SK-N-MC (cell line): ENCODE results near the gene RECQL.

Experiments
- DNase-seq: peaks from one replicate; pipeline ENCODE4 v3.0.0-alpha.2; 2011; ENCODE audit warnings: low read depth, low spot score
- H3K27ac ChIP-seq: fragments of 200-600 bp; sonication (generic); 2 replicates; pipeline ENCODE4 v1.5.1; 2016; ENCODE audit warnings: mixed run types
- H3K36me3 ChIP-seq: fragments of 200-600 bp; sonication (generic); 2 replicates; pipeline ENCODE4 v1.6.1; 2017; ENCODE audit warnings: antibody characterized with exemption, low read length, mixed read lengths; ENCODE audit not compliant: insufficient read depth
- H3K4me3 ChIP-seq: fragments of 200-600 bp; sonication (generic); 2 replicates; pipeline ENCODE4 v1.5.1; 2016
- H3K9ac ChIP-seq: fragments of 200-600 bp; sonication (generic); 2 replicates; pipeline ENCODE4 v1.8.0; 2017; ENCODE audit warnings: mixed run types, mixed read lengths; ENCODE audit not compliant: insufficient read length
- H3K9me3 ChIP-seq: fragments of 200-600 bp; sonication (generic); 2 replicates; pipeline ENCODE4 v1.6.1; 2017; ENCODE audit warnings: low read depth, mild to moderate bottlenecking, antibody characterized with exemption, low read length, moderate library complexity, mixed read lengths
- EZH2 ChIP-seq: fragments of 200-600 bp; sonication (generic); IDR thresholded peaks from one replicate; pipeline ENCODE4 v1.6.1; 2017; ENCODE audit warnings: antibody characterized with exemption
- FOXP2 ChIP-seq: optimal IDR thresholded peaks from 2 replicates; pipeline ENCODE3; 2011; ENCODE audit warnings: mild to moderate bottlenecking, moderate library complexity; ENCODE audit not compliant: insufficient read depth; ENCODE audit errors: extremely low read length, control extremely low read depth
- POLR2AphosphoS5 ChIP-seq: IDR thresholded peaks from 2 replicates; pipeline ENCODE4 v1.6.1; 2012; ENCODE audit warnings: mild to moderate bottlenecking, low read depth, low read length, borderline replicate concordance

Gene RECQL, protein sequence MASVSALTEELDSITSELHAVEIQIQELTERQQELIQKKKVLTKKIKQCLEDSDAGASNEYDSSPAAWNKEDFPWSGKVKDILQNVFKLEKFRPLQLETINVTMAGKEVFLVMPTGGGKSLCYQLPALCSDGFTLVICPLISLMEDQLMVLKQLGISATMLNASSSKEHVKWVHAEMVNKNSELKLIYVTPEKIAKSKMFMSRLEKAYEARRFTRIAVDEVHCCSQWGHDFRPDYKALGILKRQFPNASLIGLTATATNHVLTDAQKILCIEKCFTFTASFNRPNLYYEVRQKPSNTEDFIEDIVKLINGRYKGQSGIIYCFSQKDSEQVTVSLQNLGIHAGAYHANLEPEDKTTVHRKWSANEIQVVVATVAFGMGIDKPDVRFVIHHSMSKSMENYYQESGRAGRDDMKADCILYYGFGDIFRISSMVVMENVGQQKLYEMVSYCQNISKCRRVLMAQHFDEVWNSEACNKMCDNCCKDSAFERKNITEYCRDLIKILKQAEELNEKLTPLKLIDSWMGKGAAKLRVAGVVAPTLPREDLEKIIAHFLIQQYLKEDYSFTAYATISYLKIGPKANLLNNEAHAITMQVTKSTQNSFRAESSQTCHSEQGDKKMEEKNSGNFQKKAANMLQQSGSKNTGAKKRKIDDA

DNA sequence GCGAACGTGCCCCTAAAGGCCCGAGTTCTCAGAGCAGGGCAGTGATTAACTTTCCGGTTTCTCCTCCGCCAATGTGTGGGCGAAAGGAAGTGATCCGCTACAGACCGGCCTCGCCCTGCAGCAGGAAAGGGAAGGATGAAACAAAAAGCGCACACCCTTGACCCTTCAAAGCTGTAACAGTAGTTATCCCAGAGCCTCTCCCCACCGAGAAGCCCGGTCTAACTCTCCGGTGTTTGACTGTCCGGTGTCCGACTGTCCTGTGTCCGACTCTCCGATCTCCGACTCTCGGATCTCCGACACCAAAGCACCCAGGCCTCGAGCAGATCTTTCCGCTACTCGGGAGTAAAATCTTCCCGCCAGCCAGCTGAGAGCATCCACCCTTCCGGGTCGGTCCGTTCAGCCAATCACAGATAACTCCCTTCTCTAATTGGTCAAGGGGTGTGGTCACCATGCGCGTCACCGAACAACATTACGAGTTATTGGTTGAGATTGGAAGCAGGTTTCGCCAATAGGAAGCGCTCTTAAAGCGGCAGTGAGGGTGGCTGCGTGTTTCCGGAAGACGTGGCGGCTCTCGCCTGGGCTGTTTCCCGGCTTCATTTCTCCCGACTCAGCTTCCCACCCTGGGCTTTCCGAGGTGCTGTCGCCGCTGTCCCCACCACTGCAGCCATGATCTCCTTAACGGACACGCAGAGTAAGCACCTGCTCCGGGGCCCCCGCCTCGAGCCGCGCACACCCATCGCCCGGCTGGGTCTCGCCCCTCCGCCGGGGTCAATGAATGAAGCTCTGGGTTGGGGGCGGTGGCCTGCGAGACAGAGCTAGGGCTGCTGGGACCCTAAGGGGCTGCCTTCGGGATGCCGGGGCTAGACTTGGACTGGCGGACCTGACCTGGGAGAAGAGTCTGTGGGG, at the start of gene RECQL, which contains the start of gene GOLT1B:
TSS of gene RECQL (minus strand) at position 378 of the 906 bp plus-strand sequence. CDS start 2,065 bp downstream, outside the sequence.
TSS of gene GOLT1B (plus strand) at position 532 of the 906 bp plus-strand sequence. CDS start at position 667, 135 bp downstream.
- H3K4me3 ChIP-seq: peak within 1 kb of the TSS; percentile 90
- no peaks in the 10 kb centered on the region for H3K9me3 ChIP-seq
- DNase-seq: peak; percentile 97
- TF ChIP-seq FOXP2 (no peak), POLR2AphosphoS5 (peak; percentile 73)
- H3K27ac ChIP-seq: no peak within 1 kb of the TSS; the same call in 1 of the 2 replicates
- peaks cover 9% of the 10 kb centered on the region for H3K36me3 ChIP-seq
- H3K9ac ChIP-seq: peak within 1 kb of the TSS; percentile 88

DNA sequence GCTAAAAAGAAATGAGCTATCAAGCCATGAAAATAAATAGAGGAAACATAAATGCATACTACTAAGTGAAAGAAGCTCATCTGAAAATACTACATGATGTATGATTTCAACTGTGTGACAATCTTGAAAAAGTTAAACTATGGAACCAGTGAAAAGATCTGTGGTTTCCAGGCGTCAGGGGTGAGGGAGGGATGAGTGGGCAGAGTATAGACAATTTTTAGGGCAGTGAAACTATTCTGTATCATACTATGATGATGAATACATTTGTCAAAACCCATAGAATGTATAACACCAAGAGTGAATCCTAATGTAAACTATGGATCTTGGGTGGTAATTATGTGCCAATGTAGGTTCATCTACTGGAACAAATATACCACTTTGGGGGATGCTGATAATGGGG, 46.0 kb upstream of the RECQL start:
- no peaks in the 10 kb centered on the region for H3K36me3 ChIP-seq
- H3K4me3 ChIP-seq: no peak overlapping the region
- no peak overlapping the region for H3K9ac ChIP-seq
- H3K27ac ChIP-seq: no peak overlapping the region
- TF ChIP-seq POLR2AphosphoS5: no peak
- TF ChIP-seq FOXP2: no peak
- TF ChIP-seq EZH2: no peak
- no peaks in the 10 kb centered on the region for H3K9me3 ChIP-seq
- no peak for DNase-seq

DNA sequence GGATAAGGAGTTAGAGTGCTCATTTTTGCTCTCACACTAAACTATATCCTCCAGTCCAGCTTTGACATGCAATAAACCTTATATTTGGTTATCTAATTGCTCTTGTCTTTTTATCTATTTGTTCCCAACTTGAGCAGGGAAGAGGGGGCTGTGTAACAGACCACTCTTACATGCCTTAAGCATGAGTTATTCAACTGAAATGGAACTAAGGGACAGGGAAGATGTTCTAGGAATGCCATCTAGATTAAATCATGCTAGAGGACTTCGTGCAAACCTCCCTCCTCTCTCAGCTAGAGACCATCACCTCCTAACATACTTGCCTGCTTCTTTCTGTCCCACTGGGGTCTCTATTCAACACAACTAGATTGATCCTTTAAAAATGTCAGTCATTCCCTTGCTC, 45.3 kb upstream of the RECQL start:
- Histone ChIP-seq H3K4me3 (no peak overlapping the region), H3K27ac (no peak overlapping the region), H3K36me3 (no peaks in the 10 kb centered on the region), H3K9ac (no peak overlapping the region), H3K9me3 (no peaks in the 10 kb centered on the region)
- no peak for DNase-seq
- no peak for TF ChIP-seq POLR2AphosphoS5
- no peak for TF ChIP-seq FOXP2
- no peak for TF ChIP-seq EZH2

DNA sequence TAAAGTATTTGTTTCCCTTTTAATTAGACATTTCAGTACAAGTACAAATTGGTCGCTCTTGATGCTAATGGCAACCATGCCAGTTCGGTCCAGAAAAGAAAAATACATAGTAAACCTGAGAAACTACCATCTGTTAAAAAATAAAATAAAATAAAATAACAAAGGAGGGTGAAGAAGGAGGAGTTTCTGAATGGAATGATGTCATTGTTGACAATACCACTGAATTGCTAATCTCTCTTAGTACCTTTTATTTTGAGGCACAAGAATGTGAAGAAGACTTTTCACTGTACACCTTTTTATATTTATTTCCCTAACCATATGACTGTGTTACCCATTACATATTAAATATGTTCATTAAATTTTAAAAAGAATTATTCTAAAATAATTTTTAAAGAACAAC, 44.1 kb upstream of the RECQL start:
- no peak overlapping the region for H3K4me3 ChIP-seq
- no peak overlapping the region for H3K27ac ChIP-seq
- H3K9me3 ChIP-seq: no peaks in the 10 kb centered on the region
- DNase-seq: no peak
- H3K9ac ChIP-seq: no peak overlapping the region
- no peak for TF ChIP-seq FOXP2
- no peak for TF ChIP-seq POLR2AphosphoS5
- TF ChIP-seq EZH2: no peak
- H3K36me3 ChIP-seq: no peaks in the 10 kb centered on the region

DNA sequence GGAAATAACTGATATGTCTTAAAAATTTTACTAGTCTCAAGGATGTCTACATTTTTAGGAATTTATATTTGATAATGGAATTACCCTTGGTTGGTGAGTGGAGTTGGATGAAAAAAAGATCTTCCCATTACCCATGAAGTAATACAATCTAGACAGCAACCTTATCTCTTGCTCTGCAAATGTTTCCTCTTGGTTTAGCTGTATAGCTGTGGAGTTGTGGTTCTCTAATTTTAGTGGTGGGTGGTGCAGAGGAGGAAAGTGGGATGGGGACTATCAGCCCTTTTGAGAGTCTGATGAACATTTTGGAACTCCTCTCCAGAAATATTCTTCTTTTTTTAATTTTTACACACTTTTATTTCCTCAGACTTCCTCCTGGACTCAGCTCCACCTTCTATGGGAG, 41.7 kb upstream of the RECQL start:
- H3K9ac ChIP-seq: no peak overlapping the region
- no peaks in the 10 kb centered on the region for H3K9me3 ChIP-seq
- TF ChIP-seq FOXP2 (no peak), POLR2AphosphoS5 (no peak), EZH2 (no peak)
- no peak overlapping the region for H3K4me3 ChIP-seq
- H3K27ac ChIP-seq: no peak overlapping the region
- DNase-seq: no peak
- no peaks in the 10 kb centered on the region for H3K36me3 ChIP-seq

DNA sequence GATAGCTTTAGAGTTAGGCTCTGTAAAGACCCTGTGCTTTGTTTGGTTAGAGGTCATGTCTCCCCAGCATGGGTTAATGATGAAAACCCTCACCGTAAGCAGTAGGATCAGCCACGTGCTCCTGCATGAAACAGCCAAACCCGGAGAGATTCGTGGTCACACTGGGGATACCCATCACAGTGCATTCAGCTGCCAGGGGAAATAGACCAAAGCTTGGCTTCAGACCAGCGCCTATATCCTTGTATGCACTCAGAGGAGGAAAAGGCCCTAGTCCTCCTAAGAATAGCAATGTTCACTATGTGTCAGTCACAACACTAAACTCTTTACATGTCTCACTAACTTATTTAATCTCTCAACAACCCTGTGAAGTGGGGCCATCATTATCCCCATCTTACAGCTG, 41.0 kb upstream of the RECQL start:
- H3K36me3 ChIP-seq: no peaks in the 10 kb centered on the region
- TF ChIP-seq POLR2AphosphoS5 (no peak), EZH2 (no peak), FOXP2 (no peak)
- H3K9ac ChIP-seq: no peak overlapping the region
- no peak overlapping the region for H3K27ac ChIP-seq
- no peak overlapping the region for H3K4me3 ChIP-seq
- no peak for DNase-seq
- no peaks in the 10 kb centered on the region for H3K9me3 ChIP-seq

DNA sequence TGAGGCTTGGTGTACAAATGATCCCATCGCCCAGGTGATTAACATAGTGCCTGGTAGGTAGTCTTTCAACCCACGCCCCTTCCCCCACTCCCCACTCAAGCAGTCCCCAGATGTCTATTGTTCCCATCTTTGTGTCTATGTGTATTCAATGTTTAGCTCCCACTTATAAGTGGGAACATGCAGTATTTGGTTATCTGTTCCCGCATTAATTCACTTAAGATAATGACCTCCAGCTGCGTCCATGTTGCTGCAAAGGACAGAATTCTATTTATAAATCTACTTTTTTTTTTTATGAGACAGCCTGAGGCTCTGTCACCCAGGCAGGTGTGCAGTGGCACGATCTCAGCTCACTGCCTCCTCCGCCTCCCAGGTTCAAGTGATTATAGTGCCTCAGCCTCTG, 40.3 kb upstream of the RECQL start:
- no peak overlapping the region for H3K9ac ChIP-seq
- H3K27ac ChIP-seq: no peak overlapping the region
- TF ChIP-seq FOXP2 (no peak), EZH2 (no peak), POLR2AphosphoS5 (no peak)
- H3K36me3 ChIP-seq: no peaks in the 10 kb centered on the region
- no peaks in the 10 kb centered on the region for H3K9me3 ChIP-seq
- no peak overlapping the region for H3K4me3 ChIP-seq
- no peak for DNase-seq

DNA sequence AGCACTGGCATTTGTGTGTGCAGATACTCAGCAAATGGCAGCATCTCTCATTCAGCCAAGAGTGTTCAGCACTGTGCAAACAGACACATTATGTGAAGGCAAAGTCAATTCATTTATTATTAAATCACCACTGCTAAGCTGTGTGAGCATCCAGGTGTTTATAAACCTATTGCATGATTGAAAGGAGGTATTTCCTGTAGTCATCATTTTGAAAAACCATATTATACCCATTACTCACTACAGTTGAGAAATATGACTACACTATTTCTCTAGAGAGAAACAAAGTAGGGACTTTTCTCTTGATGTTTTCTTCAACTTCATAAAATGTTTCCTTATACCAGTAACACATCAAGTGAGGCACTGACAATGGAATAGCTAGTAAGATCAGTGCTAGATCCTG, 38.4 kb upstream of the RECQL start:
- H3K9me3 ChIP-seq: no peaks in the 10 kb centered on the region
- H3K36me3 ChIP-seq: no peaks in the 10 kb centered on the region
- H3K9ac ChIP-seq: no peak overlapping the region
- TF ChIP-seq POLR2AphosphoS5: no peak
- no peak for TF ChIP-seq EZH2
- no peak for TF ChIP-seq FOXP2
- no peak overlapping the region for H3K27ac ChIP-seq
- DNase-seq: no peak
- H3K4me3 ChIP-seq: no peak overlapping the region
